GM18502 (cell line): ENCODE measurements around the gene KIAA1328.
"Not testable (repeated sequence)": the region's sequence is repeated elsewhere in the genome, so short reads cannot be mapped to it uniquely, and the experiment has no call there.

Experiments used
- ATAC-seq: cut with Tn5 transposase; IDR thresholded peaks from one replicate; pipeline ENCODE4 v1.9.1; 2021; ENCODE audit warnings: mild to moderate bottlenecking; ENCODE audit not compliant: unreplicated experiment, poor library complexity

Gene KIAA1328

DNA sequence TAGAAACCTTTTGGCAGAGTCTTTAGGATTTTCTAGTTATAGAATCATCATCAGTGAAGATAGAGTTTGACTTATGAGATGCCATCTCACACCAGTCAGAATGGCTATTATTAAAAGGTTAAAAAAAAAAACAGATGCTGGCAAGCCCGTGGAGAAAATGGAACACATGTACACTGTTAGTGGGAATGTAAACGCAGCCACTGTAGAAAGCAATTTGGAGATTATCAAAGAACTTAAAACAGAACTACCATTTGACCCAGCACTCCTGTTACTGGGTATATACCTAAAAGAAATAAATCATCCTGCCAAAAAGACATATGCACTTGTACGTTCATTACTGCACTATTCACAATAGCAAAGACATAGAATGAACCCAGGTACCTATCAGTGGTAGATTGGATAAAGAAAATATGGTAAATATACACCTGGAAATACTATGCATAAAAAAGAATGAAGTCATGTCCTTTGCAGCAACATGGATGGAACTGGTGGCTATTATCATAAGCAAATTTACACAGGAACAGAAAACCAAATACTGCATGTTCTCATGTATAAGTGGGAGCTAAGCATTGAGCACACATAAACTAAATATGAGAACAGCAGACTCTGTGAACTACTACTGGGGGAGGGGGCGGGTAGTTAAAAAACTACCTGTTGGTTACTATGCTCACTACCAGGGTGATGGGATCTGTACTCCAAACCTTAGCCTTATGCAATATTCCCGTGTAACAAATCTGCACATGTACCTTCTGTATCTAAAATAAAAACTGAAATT lies 279.0 kb downstream of the KIAA1328 start:
- no peak for ATAC-seq

DNA sequence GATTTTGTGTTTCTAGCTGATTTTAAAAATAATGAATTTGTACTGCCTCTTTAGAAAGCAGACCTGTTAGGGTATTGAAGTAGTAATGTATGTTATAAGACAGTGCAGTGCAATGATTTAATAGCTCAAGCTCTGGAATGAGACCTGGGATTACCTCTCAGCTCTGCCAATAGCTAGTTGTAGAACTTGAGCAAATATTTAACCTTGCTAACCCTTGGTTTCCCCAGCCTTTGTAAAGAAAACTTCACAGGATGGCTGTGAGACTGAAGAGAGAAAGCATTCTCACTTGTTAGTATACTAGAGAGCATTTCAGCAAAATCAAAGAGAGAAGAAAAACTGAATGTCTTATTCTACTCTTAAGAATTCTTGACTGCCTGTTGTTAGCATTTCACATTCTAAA lies 293.9 kb downstream of the KIAA1328 start:
- ATAC-seq = no peak

GRCh38 chr18:37124516-37124915 lies 295.6 kb downstream of the KIAA1328 start:
- ATAC-seq = no peak

GRCh38 chr18:37135177-37135576 lies 306.2 kb downstream of the KIAA1328 start:
- ATAC-seq = no peak

DNA sequence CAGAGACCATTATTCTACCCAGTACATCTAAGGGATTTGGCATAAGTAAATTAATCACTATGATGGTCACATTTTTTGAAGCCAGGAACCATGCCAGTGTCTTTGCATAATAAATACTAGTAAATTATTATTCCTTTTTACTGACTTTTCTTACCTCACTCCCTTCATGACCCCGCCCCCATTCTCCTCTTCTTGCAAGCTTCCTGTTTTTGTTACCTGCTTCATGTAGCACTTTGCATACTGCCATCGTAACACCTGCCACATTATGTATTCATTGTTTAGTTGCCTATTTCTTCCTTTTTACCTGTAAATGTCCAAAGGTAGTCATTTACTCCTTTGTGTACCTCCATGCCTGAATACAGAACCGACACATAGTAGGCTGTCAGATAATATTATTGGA lies 309.5 kb downstream of the KIAA1328 start:
- ATAC-seq = no peak

GRCh38 chr18:37139876-37140275 lies 310.9 kb downstream of the KIAA1328 start:
- no peak for ATAC-seq

GRCh38 chr18:37144921-37145320 lies 316.0 kb downstream of the KIAA1328 start:
- ATAC-seq = no peak

DNA sequence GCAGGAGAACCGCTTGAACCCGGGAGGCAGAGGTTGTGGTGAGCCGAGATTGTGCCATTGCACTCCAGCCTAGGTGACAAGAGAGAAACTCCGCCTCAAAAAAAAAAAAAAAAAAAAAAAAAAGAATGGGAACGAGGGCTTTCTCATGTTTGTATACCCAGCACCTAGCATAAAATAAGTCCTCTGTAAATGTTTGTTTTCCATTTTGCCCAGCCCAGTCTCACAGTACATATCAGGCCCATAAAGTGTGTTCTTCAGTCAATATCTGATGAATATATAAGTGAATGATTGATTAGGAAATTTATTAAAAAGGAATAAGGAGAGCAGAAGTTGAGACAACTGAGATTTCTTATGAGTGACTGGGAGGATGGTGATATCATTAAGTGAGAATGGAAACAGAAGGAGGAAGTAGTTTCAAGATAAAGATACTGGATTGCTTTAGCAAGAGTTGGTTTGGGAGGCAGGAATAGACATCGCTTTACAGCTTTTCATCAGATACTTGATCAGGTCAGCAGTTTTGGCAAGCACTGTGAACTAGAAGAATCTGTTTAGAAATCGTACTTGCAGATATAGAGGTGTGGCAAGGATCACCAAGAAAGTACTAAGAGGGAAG lies 327.5 kb downstream of the KIAA1328 start:
- ATAC-seq = no peak

- ATAC-seq = no peak
Measured at GRCh38 chr18:37160038-37160820, 331.3 kb downstream of the KIAA1328 start.

- ATAC-seq = no peak
Measured at GRCh38 chr18:37161491-37161890, 332.6 kb downstream of the KIAA1328 start.

DNA sequence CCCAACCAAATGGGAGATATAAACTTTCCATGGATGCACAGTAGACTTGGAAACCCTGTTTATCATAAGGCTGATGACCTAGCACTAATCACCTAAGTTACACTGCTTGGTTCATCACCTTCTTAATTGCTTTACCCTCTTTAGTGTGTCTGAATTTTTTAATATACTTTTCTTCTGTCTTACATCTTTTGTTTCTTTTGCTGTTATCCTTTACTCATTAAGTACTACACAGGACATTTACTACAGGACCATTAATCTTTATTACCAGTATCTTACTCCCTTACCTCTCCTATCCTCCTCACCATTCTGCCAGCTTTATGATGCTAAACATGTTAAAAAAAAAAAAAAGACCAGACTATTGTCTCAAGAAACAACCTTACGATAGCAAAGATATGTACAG lies 333.6 kb downstream of the KIAA1328 start:
- ATAC-seq = no peak

GRCh38 chr18:37163119-37163518 lies 334.2 kb downstream of the KIAA1328 start:
- ATAC-seq = no peak

DNA sequence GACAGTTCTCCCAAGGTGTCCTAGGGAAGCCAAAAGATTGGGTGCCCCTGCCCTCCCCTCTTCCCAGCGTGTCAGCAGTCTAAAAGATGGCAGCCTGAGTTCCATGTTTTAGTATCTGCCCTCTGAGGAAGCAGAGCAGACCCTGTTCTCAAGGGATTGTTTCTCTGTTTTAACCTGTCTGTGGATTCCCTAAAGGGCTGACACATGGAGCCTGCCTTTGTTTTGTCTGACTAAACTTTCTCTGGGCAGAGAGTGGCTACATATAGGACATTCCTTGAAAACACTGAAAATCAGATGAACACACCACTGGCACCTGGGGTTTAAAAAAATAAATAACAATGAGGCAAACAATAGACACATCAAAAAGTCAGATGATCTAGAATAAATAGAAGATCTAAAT lies 337.6 kb downstream of the KIAA1328 start:
- no peak for ATAC-seq

DNA sequence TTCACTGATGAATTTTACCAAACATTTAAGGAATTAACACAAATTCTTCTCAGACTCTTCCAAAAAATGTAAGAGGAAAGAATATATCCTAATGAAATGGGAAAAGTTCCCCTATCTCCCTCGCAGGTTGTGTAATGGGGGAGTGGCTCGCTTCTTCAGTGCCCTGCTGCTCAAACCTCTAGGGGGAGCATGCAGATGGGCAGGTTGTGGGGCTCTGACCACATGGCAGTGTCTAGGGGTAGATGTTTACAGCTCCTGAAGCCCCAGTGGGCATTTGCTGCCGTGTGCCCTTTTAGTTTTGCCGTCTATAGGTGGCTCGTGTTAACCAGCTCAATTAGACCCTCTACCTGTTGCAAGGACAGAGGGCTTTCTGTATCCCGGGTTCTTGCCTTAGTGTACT lies 338.0 kb downstream of the KIAA1328 start:
- not testable (repeated sequence) for ATAC-seq

DNA sequence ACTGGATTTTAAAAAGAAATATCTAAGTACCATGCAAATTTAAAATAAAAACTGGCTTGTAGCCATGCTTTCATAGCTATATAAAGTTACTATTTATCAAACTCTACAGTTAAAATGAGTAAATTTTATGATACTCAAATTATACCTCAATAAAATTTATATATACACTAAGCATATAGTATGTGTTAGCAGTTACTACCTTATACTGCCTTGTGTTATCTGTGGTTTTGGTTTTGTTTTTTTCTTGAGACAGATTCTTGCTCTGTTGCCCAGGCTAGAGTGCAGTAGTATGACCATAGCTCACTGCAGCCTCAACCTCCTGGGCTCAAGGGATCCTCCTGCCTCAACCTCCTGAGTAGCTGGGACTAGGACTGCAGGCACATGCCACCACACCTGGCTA lies 342.1 kb downstream of the KIAA1328 start:
- no peak for ATAC-seq

GRCh38 chr18:37173384-37173783 lies 344.5 kb downstream of the KIAA1328 start:
- ATAC-seq = no peak

DNA sequence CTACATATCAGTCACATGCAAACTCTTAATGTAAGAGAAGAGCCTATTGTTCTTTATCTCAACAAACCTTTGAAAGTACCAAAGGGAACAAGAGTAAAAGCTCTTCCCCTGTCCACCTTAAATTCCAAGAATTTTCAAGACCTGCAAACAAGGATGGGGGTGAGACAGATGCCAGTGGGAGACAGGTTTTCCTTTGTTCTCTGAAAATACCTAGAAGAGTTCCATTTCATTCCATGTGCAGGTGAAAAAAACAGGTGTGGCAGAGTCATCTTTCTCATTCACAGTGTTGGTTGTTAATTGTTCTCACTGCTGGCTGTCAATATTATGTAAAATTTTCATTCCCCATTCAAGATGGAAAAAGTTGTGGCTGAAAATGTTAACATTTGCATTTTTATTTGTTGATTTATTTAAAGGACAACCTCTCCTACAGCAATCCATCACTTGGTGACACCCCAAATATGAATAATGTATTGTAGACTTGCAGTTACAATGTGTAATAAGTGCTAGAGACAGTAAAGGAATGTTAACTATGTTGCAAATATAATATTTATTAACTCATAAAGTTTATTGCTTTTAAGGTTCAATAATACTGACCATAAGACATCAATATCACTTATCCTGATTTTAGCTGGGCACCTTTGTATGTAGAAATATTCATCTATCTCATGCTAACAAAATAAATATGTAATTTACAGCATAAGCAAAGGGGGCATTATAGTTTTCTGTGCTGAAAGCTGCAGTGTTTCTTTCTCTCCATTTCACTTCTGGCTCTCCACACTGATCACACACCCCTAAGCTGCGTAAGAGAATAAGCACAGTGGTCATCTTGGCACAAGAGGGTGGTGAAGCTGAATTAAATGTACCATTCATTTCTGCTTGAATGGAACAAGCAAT lies 347.0 kb downstream of the KIAA1328 start:
- ATAC-seq = no peak

GRCh38 chr18:37176621-37176934 lies 347.7 kb downstream of the KIAA1328 start:
- no peak for ATAC-seq

- ATAC-seq = no peak
Measured at GRCh38 chr18:37179384-37179783, 350.5 kb downstream of the KIAA1328 start.

- ATAC-seq = no peak
Measured at GRCh38 chr18:37180086-37180485, 351.2 kb downstream of the KIAA1328 start.
